B cell (primary cell): ENCODE measurements around the gene KRTAP9-4. TPM values are rescaled to one million over a fixed set of nuclear protein-coding genes. Genes with fewer than 3 reads are reported as not detected.
A peak's percentile ranks its signal among the peaks of the same experiment; 100 is the strongest.
"Not testable (repeated sequence)": the region's sequence is repeated elsewhere in the genome, so short reads cannot be mapped to it uniquely, and the experiment has no call there.

Source experiments
- ATAC-seq: fragments of 200-7000 bp; cut with Tn5 transposase; one replicate; pipeline ENCODE4 v1.10.0; 2021; ENCODE audit warnings: low read depth, mild to moderate bottlenecking, moderate number of reproducible peaks, moderate library complexity
- CTCF ChIA-PET: fragments of 350-600 bp; sonication (Branson Sonifier 250); formaldehyde crosslinking; loops from one replicate; lab custom pipeline; 2021; ENCODE audit warnings: antibody characterized with exemption, inconsistent platforms; lab: Charles Lee
- POLR2A ChIA-PET: fragments of 350-600 bp; sonication (Branson Sonifier 250); formaldehyde crosslinking; loops from one replicate; lab custom pipeline; 2021; ENCODE audit warnings: antibody characterized with exemption; lab: Charles Lee
- DNase-seq: peaks from one replicate; pipeline ENCODE4 v3.0.0; 2013
- H2AFZ ChIP-seq: 2 replicates; pipeline ENCODE4 v1.6.1; 2012; ENCODE audit warnings: mild to moderate bottlenecking, low read depth, low read length; ENCODE audit not compliant: insufficient read depth, poor library complexity, severe bottlenecking
- H3K27ac ChIP-seq, 2 donors: 1 replicate in 1 of 2; 2 replicates in 1 of 2; pipeline ENCODE4 v1.5.1; 2012 to 2013; ENCODE audit warnings: low read length in 2 of 2, mild to moderate bottlenecking in 2 of 2, moderate library complexity in 1 of 2
- H3K27me3 ChIP-seq, 4 experiments: fragments of 200-600 bp in 1 of 4; sonication (generic) in 1 of 4; replicated peaks in 1 of 4; 1 replicate in 2 of 4; 2 replicates in 2 of 4; pipeline versions ENCODE4 v1.6.1 to v1.7.0; 2013 to 2016; ENCODE audit warnings: low read length in 3 of 4, mild to moderate bottlenecking in 2 of 4, mixed read lengths in 1 of 4, moderate library complexity in 1 of 4; ENCODE audit not compliant: insufficient read depth in 4 of 4, control insufficient read depth in 3 of 4; ENCODE audit errors: control extremely low read depth in 1 of 4
- H3K36me3 ChIP-seq, 2 experiments: replicated peaks in 1 of 2; 1 replicate in 1 of 2; 2 replicates in 1 of 2; pipeline versions ENCODE4 v1.6.1 to v1.7.1; 2013; ENCODE audit warnings: low read length in 1 of 2; ENCODE audit not compliant: insufficient read depth in 2 of 2, control insufficient read depth in 1 of 2; ENCODE audit errors: control extremely low read depth in 1 of 2, extremely low read depth in 1 of 2
- H3K4me1 ChIP-seq, 2 donors: fragments of 200-600 bp in 1 of 2; sonication (generic) in 1 of 2; 1 replicate in 1 of 2; 2 replicates in 1 of 2; pipeline versions ENCODE4 v1.5.1 to v1.6.1; 2013 to 2017; ENCODE audit warnings: low read length in 2 of 2; ENCODE audit not compliant: control insufficient read depth in 2 of 2, insufficient read depth in 2 of 2
- H3K4me2 ChIP-seq: replicated peaks from 2 replicates; pipeline ENCODE3; 2012; ENCODE audit warnings: mild to moderate bottlenecking, low read depth, low read length; ENCODE audit not compliant: poor library complexity, severe bottlenecking
- H3K4me3 ChIP-seq, 5 experiments: fragments of 200-600 bp in 1 of 5; sonication (generic) in 1 of 5; 1 replicate in 3 of 5; 2 replicates in 2 of 5; pipeline versions ENCODE4 v1.5.1 to v1.7.0; 2011 to 2016; ENCODE audit warnings: low read length in 4 of 5, mild to moderate bottlenecking in 4 of 5, low read depth in 2 of 5, control low read depth in 1 of 5, moderate library complexity in 1 of 5; ENCODE audit not compliant: insufficient read depth in 1 of 5; ENCODE audit errors: control extremely low read depth in 1 of 5, extremely low read depth in 1 of 5
- H3K79me2 ChIP-seq: fragments of 200-600 bp; sonication (generic); one replicate; pipeline ENCODE4 v1.6.0; 2016; ENCODE audit warnings: low read length; ENCODE audit not compliant: control insufficient read depth, insufficient read depth
- H3K9ac ChIP-seq: fragments of 200-600 bp; sonication (generic); 2 replicates; pipeline ENCODE4 v1.6.1; 2017; ENCODE audit warnings: mild to moderate bottlenecking, low read length, moderate library complexity
- H3K9me3 ChIP-seq, 3 donors: one replicate each; pipeline versions ENCODE4 v1.6.1 to v1.7.1; 2013; ENCODE audit warnings: low read length in 2 of 3; ENCODE audit not compliant: control insufficient read depth in 2 of 3, insufficient read depth in 1 of 3; ENCODE audit errors: control extremely low read depth in 1 of 3
- H4K20me1 ChIP-seq: 2 replicates; pipeline ENCODE4 v1.6.0; 2012; ENCODE audit warnings: mild to moderate bottlenecking, low read length; ENCODE audit not compliant: insufficient read depth, control insufficient read depth, poor library complexity, severe bottlenecking
- H3K27ac Mint-ChIP-seq: one replicate; pipeline ENCODE4 v1.8.0; 2021; ENCODE audit warnings: mixed read lengths
- H3K27me3 Mint-ChIP-seq: one replicate; pipeline ENCODE4 v1.8.0; 2021; ENCODE audit warnings: mixed read lengths
- H3K4me1 Mint-ChIP-seq: one replicate; pipeline ENCODE4 v1.8.0; 2021; ENCODE audit warnings: mixed read lengths
- H3K4me3 Mint-ChIP-seq: one replicate; pipeline ENCODE4 v1.8.0; 2021; ENCODE audit warnings: mixed read lengths
- H3K9me3 Mint-ChIP-seq: one replicate; pipeline ENCODE4 v1.8.0; 2022; ENCODE audit warnings: mixed read lengths; ENCODE audit not compliant: insufficient read depth
- EZH2 ChIP-seq: IDR thresholded peaks from 2 replicates; pipeline ENCODE4 v1.6.1; 2012; ENCODE audit warnings: borderline replicate concordance, low read depth, mild to moderate bottlenecking, moderate library complexity, low read length; ENCODE audit not compliant: insufficient read depth, poor library complexity, severe bottlenecking
- WGBS: methylation state at CpG from one replicate; pipeline ENCODE4 v1.1.5; 2013; ENCODE audit warnings: missing lambda C conversion rate; ENCODE audit not compliant: insufficient coverage; 5-methylcytosine and 5-hydroxymethylcytosine counted together
- intact Hi-C: fragments of 100-400 bp; cut with micrococcal nuclease; formaldehyde crosslinking; loops from one replicate; pipeline ENCODE4 v1.10.0; 2022
- polyA plus RNA-seq: library from polyadenylated mRNA; depleted of rRNA; stranded (reverse); fragments of >200 nt; gene quantifications from 2 replicates; pipeline ENCODE4 v1.2.3, GENCODE V29; 2012
- total RNA-seq, 2 donors: library from RNA; stranded (reverse); fragments of 120-200 nt in 1 of 2; gene quantifications; 1 replicate in 1 of 2; 2 replicates in 1 of 2; pipeline versions ENCODE4 v1.2.3 to v1.2.4, GENCODE V29; 2013 to 2022
- TF ChIP-seq, protein P1 (sequence below): fragments of 200-600 bp; IDR thresholded peaks from one replicate; pipeline ENCODE4 v1.8.0; 2022; ENCODE audit warnings: antibody characterized with exemption, mild to moderate bottlenecking

KRTAP9-4 gene
- total and polyA plus RNA-seq, 2 donors (not counting 1 experiment from before 2014, with no cell fraction given), result not detected

DNA sequence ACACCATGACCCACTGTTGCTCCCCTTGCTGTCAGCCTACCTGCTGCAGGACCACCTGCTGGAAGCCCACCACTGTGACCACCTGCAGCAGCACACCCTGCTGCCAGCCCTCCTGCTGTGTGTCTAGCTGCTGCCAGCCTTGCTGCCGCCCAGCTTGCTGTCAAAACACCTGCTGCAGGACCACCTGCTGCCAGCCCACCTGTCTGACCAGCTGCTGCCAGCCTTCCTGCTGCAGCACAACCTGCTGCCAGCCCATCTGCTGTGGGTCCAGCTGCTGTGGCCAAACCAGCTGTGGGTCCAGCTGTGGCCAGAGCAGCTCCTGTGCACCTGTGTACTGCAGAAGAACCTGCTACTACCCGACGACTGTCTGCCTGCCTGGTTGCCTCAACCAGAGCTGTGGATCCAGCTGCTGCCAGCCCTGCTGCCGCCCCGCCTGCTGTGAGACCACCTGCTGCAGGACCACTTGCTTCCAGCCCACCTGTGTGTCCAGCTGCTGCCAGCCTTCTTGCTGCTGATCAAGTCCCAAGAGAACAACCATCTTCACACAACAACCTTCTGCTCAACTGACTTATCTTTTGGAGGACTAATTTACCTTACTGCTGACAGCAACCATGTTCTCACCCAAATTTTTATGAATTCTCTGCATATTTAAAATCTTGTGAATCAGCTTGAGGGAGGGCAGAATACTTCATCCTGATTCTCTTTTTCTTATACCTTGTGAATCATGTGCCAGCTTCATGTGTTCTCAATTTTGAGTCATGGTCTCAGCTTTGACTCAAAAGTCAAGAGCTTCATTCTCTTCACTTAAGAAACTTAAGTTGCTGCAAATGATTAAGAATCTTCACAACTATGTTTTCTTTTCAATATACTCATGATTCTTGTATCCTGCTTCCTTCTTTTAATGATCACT is 6.1 kb downstream of the KRTAP9-4 start, which contains the start of gene KRTAP9-9:
Gene KRTAP9-9 (plus strand): TSS at position 4 of the 910 bp plus-strand sequence.
- H3K4me3 ChIP-seq, CTCF ChIA-PET, H3K27ac Mint-ChIP-seq, H3K27me3 ChIP-seq, H3K4me1 Mint-ChIP-seq, POLR2A ChIA-PET, H3K9me3 ChIP-seq, ATAC-seq, H3K4me2 ChIP-seq, H4K20me1 ChIP-seq, intact Hi-C loops, H3K9ac ChIP-seq, H3K36me3 ChIP-seq, H3K27ac ChIP-seq, H3K9me3 Mint-ChIP-seq, H3K4me3 Mint-ChIP-seq, H3K79me2 ChIP-seq, H3K4me1 ChIP-seq, H2AFZ ChIP-seq: not testable (repeated sequence)
- 72% methylated on average over 5 of the region's 5 CpGs for WGBS
- H3K27me3 Mint-ChIP-seq, result peaks cover 65% of the 10 kb centered on the region
- peak; percentile 1 for DNase-seq

- no CpG with 5 or more reads among the region's 1 CpG for whole genome bisulfite sequencing
- Histone ChIP-seq H3K27me3 (peaks cover 0 to 10% (median 3%) of the 10 kb centered on the region in 4 experiments), H2AFZ (no peak overlapping the region), H4K20me1 (no peaks in the 10 kb centered on the region), H3K4me2 (no peak overlapping the region), H3K27ac (no peak overlapping the region), H3K79me2 (no peaks in the 10 kb centered on the region), H3K9ac (no peak overlapping the region), H3K9me3 (no peaks in the 10 kb centered on the region), H3K4me3 (no peak overlapping the region), H3K36me3 (no peaks in the 10 kb centered on the region), H3K4me1 (no peaks in the 10 kb centered on the region)
- H3K9me3 Mint-ChIP-seq, result no peaks in the 10 kb centered on the region
- no peak overlapping the region for H3K27ac Mint-ChIP-seq
- H3K4me1 Mint-ChIP-seq, result no peaks in the 10 kb centered on the region
- H3K27me3 Mint-ChIP-seq, result peaks cover 70% of the 10 kb centered on the region
- TF ChIP-seq, protein P1, sequence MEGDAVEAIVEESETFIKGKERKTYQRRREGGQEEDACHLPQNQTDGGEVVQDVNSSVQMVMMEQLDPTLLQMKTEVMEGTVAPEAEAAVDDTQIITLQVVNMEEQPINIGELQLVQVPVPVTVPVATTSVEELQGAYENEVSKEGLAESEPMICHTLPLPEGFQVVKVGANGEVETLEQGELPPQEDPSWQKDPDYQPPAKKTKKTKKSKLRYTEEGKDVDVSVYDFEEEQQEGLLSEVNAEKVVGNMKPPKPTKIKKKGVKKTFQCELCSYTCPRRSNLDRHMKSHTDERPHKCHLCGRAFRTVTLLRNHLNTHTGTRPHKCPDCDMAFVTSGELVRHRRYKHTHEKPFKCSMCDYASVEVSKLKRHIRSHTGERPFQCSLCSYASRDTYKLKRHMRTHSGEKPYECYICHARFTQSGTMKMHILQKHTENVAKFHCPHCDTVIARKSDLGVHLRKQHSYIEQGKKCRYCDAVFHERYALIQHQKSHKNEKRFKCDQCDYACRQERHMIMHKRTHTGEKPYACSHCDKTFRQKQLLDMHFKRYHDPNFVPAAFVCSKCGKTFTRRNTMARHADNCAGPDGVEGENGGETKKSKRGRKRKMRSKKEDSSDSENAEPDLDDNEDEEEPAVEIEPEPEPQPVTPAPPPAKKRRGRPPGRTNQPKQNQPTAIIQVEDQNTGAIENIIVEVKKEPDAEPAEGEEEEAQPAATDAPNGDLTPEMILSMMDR, result no peak
- no peak for TF ChIP-seq EZH2
- ChIA-PET CTCF (no interaction called here), POLR2A (no interaction called here)
- intact Hi-C loops, result no loop called here
- no peak for ATAC-seq
- no peak overlapping the region for H3K4me3 Mint-ChIP-seq
- DNase-seq, result peak; percentile 1
Observed at GRCh38 chr17:41256291-41256685, 6.8 kb downstream of the KRTAP9-4 start.
